GM10266 (cell line): ENCODE data around the gene RGS1.

Experiments
- DNase-seq: peaks from one replicate; pipeline ENCODE4 v3.0.0; 2012; ENCODE audit errors: extremely low spot score
- CTCF ChIP-seq: IDR thresholded peaks from 2 replicates; pipeline ENCODE4 v1.5.1; 2012; ENCODE audit warnings: mild to moderate bottlenecking, low read depth; ENCODE audit not compliant: control insufficient read depth, insufficient read depth; ENCODE audit errors: missing control alignments

RGS1 gene

GRCh38 chr1:192609110-192610079 is 33.8 kb downstream of the RGS1 start:
- peak; percentile 75 for DNase-seq
- TF ChIP-seq CTCF, result peak; percentile 51

- peak; percentile 49 for TF ChIP-seq CTCF
- DNase-seq, result peak; percentile 12
These were observed 34.7 kb downstream of the RGS1 start for GRCh38 chr1:192610112-192610889.

DNA sequence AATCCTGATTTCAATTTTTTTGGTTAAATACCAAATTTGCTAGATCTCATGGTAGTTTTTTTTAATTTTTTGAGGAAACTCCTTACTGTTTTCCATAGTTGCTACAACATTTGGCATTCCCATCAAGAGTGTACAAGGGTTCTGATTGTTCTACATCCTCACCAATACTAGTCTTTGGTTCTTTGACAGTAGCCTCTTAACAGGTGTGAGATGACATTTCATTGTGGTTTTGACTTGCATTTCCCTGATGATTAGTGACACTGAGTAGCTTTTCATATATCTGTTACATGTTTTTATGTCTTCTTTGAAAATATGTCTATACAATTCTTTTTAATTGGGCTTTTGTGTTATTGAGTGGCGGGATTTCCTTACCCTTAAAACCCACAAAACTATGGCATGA is 39.5 kb downstream of the RGS1 start:
- no peak for TF ChIP-seq CTCF
- no peak for DNase-seq

DNA sequence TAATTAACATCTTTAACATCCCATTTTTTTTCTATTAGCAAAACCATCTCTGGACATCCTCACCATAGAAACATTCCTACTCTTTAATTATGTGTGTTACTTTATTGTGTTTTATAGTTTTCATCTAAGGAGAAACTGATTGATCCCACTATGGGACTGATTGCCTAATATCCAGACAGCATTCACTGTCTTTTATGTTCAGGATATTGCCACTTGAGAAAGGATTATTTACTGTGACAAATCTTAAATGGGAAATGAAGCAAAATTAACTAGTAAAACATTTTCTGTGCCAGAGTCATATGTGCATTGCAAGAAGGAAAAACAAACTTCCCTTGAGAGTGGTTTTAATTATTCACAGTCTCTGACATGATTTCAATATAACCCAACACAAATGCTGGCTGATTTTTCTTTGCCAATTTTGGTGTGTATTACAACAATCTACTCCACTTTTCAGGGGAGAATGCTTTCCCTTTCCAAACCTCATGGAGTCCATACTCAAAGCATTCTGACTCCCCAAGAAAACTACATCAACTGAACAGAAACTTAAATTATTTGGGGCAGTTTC is 44.6 kb downstream of the RGS1 start:
- no peak for DNase-seq
- TF ChIP-seq CTCF, result no peak

GRCh38 chr1:192626366-192627179 is 51.0 kb downstream of the RGS1 start:
- DNase-seq, result no peak
- no peak for TF ChIP-seq CTCF

- no peak for TF ChIP-seq CTCF
- no peak for DNase-seq
These were observed 52.3 kb downstream of the RGS1 start for GRCh38 chr1:192627901-192628300.
